ENCODE data around the gene CLDN15. TPM values are rescaled to one million over a fixed set of nuclear protein-coding genes. Genes with fewer than 3 reads are reported as not detected.

CLDN15 gene
- total RNA-seq, 1 donor from 2014 or later: 21.0 TPM

DNA sequence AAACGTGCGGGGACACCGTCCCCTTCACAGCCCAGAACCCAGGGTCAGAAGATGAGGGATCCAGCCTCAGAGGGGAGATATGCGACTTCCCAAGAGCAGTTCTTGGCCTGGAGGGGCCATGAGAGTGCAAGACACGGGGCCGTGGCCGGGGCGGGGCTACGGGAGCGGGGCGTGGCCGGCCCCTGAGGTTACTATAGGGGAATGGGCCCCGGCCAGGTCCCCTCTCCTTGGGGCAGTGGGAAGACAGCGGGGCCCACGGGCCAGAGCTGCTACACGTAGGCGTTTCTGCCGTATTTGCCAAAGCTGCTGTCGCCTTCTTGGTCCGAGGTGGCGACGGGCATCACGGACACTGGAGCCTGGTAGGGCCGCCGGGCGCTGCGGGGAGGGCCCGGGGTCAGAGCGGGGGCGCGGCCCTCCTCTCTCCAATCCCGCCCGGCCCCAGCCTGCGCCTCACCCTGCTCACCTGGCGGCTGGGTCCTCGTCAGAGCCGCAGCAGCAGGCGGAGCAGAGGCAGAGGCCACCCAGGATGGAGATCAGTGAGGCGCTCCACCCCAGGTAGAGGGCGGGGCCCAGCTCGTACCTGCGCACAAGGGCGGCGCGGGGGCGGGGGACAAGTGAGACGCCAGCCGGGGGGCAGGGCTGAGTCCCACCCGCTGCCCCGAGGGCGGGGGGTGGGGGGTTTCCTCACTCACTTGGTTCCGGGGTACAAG is 5.3 kb downstream of the CLDN15 start:
- no peaks in the 10 kb centered on the region for H3K4me1 Mint-ChIP-seq
- CTCF ChIA-PET: no interaction called here
- no peak overlapping the region for H3K4me3 Mint-ChIP-seq
- TF ChIP-seq, protein P1, sequence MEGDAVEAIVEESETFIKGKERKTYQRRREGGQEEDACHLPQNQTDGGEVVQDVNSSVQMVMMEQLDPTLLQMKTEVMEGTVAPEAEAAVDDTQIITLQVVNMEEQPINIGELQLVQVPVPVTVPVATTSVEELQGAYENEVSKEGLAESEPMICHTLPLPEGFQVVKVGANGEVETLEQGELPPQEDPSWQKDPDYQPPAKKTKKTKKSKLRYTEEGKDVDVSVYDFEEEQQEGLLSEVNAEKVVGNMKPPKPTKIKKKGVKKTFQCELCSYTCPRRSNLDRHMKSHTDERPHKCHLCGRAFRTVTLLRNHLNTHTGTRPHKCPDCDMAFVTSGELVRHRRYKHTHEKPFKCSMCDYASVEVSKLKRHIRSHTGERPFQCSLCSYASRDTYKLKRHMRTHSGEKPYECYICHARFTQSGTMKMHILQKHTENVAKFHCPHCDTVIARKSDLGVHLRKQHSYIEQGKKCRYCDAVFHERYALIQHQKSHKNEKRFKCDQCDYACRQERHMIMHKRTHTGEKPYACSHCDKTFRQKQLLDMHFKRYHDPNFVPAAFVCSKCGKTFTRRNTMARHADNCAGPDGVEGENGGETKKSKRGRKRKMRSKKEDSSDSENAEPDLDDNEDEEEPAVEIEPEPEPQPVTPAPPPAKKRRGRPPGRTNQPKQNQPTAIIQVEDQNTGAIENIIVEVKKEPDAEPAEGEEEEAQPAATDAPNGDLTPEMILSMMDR (IDR thresholded peaks at IDR 0.05): no peak
- POLR2A ChIA-PET: interaction anchor here (0.6 to 1.8 kb wide), 2 partner anchors 11 to 56 kb away, joined by 3 to 4 read pairs; no protein-coding TSS in a partner anchor
- H3K36me3 Mint-ChIP-seq (ENCODE audit: low read depth): peaks cover 34% of the 10 kb centered on the region
- H3K9me3 Mint-ChIP-seq: no peaks in the 10 kb centered on the region
- DNase-seq (no peak), ATAC-seq (ENCODE audit: low read depth) (no peak)
- H3K27me3 Mint-ChIP-seq: no peaks in the 10 kb centered on the region
- intact Hi-C loops (cut with micrococcal nuclease): no loop called here
- H3K27ac Mint-ChIP-seq: no peak overlapping the region

DNA sequence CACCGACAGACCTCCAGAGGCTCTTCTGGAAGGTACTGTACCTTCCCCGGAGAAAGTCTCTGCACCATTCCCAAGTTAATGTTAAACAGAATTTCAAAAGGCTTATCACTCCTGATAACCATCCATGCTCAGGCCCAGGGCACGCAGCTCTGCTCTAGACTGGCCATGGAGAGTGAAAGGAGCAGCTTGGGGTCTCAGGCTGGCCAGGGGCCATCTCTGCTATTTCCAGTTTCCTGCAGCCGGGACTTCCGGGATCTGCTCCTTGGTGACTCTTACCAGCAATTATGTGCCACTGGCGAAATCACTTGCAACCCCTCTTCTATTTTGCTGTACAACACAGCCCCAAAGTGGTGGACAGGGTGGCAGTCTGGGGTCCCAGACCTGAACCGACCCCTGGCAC is 6.0 kb downstream of the CLDN15 start:
- Mint-ChIP-seq H3K4me3 (no peak overlapping the region), H3K27ac (no peak overlapping the region), H3K4me1 (no peaks in the 10 kb centered on the region), H3K27me3 (no peaks in the 10 kb centered on the region), H3K9me3 (no peaks in the 10 kb centered on the region), H3K36me3 (ENCODE audit: low read depth) (peaks cover 37% of the 10 kb centered on the region)
- intact Hi-C loops (cut with micrococcal nuclease): no loop called here
- DNase-seq (no peak), ATAC-seq (ENCODE audit: low read depth) (no peak)
- ChIA-PET CTCF (no interaction called here), POLR2A (interaction anchor here (0.6 kb wide), 1 partner anchor 55 kb away, joined by 3 read pairs; no protein-coding TSS in a partner anchor)
- TF ChIP-seq, protein P1 (IDR thresholded peaks at IDR 0.05): no peak

DNA sequence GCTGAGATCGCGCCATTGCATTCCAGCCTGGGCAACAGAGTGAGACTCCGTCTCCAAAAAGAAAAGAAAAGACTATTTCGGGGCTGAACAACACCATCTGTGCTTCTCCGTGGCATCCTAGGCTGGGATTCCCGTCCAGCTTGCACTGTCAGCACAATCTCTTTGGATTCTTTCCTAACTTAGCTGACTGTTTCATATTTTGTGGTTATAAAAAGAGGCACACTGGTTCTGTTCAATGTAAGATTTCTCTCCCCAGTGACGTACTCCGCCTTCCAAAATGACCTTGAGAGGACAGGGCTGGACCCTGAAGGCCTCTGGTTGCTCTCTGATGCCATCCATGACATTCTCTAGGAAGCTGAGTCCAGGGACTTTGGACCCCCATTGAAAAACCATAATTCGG is 10.9 kb downstream of the CLDN15 start:
- POLR2A ChIA-PET: interaction anchor here (0.6 kb wide), 1 partner anchor 81 kb away, joined by 3 read pairs; no protein-coding TSS in a partner anchor
- CTCF ChIA-PET: interaction anchor here (2.3 kb wide), 1 partner anchor 17 kb away, joined by 4 read pairs; no protein-coding TSS in a partner anchor
- peaks cover 65% of the 10 kb centered on the region for H3K36me3 Mint-ChIP-seq (ENCODE audit: low read depth)
- H3K9me3 Mint-ChIP-seq: no peaks in the 10 kb centered on the region
- no peaks in the 10 kb centered on the region for H3K27me3 Mint-ChIP-seq
- intact Hi-C loops (cut with micrococcal nuclease): no loop called here
- H3K27ac Mint-ChIP-seq: no peak overlapping the region
- ATAC-seq (ENCODE audit: low read depth): no peak
- no peaks in the 10 kb centered on the region for H3K4me1 Mint-ChIP-seq
- TF ChIP-seq, protein P1 (IDR thresholded peaks at IDR 0.05): no peak
- H3K4me3 Mint-ChIP-seq: no peak overlapping the region
- DNase-seq: no peak

DNA sequence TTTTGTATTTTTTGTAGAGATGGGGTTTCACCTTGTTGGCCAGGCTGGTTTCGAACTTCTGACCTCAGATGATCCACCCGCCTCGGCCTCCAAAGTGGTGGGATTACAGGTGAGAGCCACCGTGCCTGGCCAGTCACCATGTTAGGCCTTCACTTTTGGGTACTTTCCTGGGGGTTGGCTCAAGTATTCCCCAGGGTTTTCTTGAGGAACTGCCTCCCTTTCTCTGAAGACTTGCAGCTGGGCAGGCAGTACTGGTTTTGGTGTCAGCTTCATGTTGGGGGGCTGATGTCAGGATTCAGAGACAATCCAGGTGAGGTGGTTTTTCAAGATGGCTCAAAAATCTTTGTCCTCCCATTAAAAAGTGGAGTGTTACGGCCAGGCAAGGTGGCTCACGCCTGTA is 12.0 kb downstream of the CLDN15 start:
- no peak overlapping the region for H3K4me3 Mint-ChIP-seq
- peaks cover 65% of the 10 kb centered on the region for H3K36me3 Mint-ChIP-seq (ENCODE audit: low read depth)
- DNase-seq (no peak), ATAC-seq (ENCODE audit: low read depth) (peak; percentile 60)
- no peaks in the 10 kb centered on the region for H3K27me3 Mint-ChIP-seq
- ChIA-PET CTCF (interaction anchor here (2.3 kb wide), 1 partner anchor 18 kb away, joined by 4 read pairs; no protein-coding TSS in a partner anchor), POLR2A (interaction anchor here (0.8 kb wide), 1 partner anchor 9 kb away, joined by 3 read pairs; the partner anchor contains the start of gene PLOD3)
- intact Hi-C loops (cut with micrococcal nuclease): no loop called here
- TF ChIP-seq, protein P1 (IDR thresholded peaks at IDR 0.05): no peak
- H3K9me3 Mint-ChIP-seq: no peaks in the 10 kb centered on the region
- H3K4me1 Mint-ChIP-seq: no peaks in the 10 kb centered on the region
- H3K27ac Mint-ChIP-seq: no peak overlapping the region

DNA sequence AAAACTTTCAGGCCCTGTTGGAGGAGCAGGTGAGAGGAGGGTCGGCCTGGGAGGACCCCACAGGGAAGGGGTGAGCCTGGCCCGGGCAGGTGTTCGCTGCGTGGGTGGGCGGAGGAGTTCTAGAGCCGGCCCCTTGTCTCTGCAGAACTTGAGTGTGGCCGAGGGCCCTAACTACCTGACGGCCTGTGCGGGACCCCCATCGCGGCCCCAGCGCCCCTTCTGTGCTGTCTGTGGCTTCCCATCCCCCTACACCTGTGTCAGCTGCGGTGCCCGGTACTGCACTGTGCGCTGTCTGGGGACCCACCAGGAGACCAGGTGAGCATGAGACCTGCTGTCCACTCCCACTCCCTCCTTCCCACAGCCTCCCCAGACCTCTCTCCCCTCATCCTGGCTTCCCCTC is 14.1 kb downstream of the CLDN15 start:
- no peak for DNase-seq
- H3K36me3 Mint-ChIP-seq (ENCODE audit: low read depth): peaks cover 62% of the 10 kb centered on the region
- H3K4me1 Mint-ChIP-seq: peaks cover 14% of the 10 kb centered on the region
- ChIA-PET CTCF (no interaction called here), POLR2A (no interaction called here)
- no peaks in the 10 kb centered on the region for H3K9me3 Mint-ChIP-seq
- no peak overlapping the region for H3K4me3 Mint-ChIP-seq
- H3K27ac Mint-ChIP-seq: no peak overlapping the region
- no peak for ATAC-seq (ENCODE audit: low read depth)
- intact Hi-C loops (cut with micrococcal nuclease): no loop called here
- H3K27me3 Mint-ChIP-seq: no peaks in the 10 kb centered on the region
- TF ChIP-seq, protein P1 (IDR thresholded peaks at IDR 0.05): no peak
